ENCODE results near the gene TIPRL.

GRCh38 chr1:168155910-168156309, 22.9 kb upstream of the TIPRL start:
- TF ChIP-seq POLR2A (IDR thresholded peaks at IDR 0.05; ENCODE audit: low read depth, low read length) (no peak), POLR2AphosphoS5 (IDR thresholded peaks at IDR 0.05; ENCODE audit: low read depth, low read length) (no peak)
